ENCODE results near the gene BBS9. TPM values are rescaled to one million over a fixed set of nuclear protein-coding genes. Genes with fewer than 3 reads are reported as not detected.

Gene BBS9
- total and polyA plus RNA-seq, 8 donors, result 2.6 to 10.8 (median 6.0) TPM

DNA sequence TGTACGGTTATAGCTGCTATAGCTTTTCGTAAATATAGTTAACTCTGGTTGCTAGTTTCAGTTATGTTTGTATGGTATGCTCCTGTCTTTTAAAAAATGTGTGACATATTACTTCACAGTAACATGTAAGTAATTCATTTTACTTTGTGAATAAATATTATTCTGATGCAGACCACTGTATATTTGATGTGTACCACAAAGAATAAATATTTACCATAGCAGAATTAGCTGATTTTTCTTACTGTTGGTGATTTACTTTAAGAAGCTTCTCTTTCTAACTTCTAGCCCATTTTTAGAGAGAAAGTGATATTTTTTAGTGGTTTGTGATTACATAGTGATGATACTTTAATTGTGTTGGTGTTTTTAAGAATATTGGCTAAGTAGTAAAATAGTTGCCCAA lies 292.8 kb downstream of the BBS9 start:
- intact Hi-C loops (cut with DNase I), result no loop called here
- WGBS, 2 donors, result 93 to 95% methylated on average over 2 of the region's 2 CpGs
- no peaks in the 10 kb centered on the region for H3K9me3 ChIP-seq
- H3K4me1 ChIP-seq, result no peaks in the 10 kb centered on the region
- H3K27me3 ChIP-seq, result no peaks in the 10 kb centered on the region
- no peak overlapping the region for H3K4me3 ChIP-seq
- TF ChIP-seq, protein P1, sequence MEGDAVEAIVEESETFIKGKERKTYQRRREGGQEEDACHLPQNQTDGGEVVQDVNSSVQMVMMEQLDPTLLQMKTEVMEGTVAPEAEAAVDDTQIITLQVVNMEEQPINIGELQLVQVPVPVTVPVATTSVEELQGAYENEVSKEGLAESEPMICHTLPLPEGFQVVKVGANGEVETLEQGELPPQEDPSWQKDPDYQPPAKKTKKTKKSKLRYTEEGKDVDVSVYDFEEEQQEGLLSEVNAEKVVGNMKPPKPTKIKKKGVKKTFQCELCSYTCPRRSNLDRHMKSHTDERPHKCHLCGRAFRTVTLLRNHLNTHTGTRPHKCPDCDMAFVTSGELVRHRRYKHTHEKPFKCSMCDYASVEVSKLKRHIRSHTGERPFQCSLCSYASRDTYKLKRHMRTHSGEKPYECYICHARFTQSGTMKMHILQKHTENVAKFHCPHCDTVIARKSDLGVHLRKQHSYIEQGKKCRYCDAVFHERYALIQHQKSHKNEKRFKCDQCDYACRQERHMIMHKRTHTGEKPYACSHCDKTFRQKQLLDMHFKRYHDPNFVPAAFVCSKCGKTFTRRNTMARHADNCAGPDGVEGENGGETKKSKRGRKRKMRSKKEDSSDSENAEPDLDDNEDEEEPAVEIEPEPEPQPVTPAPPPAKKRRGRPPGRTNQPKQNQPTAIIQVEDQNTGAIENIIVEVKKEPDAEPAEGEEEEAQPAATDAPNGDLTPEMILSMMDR (IDR thresholded peaks at IDR 0.05), result no peak
- H3K27ac ChIP-seq, result no peak overlapping the region
- no peaks in the 10 kb centered on the region for H3K36me3 ChIP-seq
- no peak for DNase-seq
- no peak for FAIRE-seq
- no peak for ATAC-seq

DNA sequence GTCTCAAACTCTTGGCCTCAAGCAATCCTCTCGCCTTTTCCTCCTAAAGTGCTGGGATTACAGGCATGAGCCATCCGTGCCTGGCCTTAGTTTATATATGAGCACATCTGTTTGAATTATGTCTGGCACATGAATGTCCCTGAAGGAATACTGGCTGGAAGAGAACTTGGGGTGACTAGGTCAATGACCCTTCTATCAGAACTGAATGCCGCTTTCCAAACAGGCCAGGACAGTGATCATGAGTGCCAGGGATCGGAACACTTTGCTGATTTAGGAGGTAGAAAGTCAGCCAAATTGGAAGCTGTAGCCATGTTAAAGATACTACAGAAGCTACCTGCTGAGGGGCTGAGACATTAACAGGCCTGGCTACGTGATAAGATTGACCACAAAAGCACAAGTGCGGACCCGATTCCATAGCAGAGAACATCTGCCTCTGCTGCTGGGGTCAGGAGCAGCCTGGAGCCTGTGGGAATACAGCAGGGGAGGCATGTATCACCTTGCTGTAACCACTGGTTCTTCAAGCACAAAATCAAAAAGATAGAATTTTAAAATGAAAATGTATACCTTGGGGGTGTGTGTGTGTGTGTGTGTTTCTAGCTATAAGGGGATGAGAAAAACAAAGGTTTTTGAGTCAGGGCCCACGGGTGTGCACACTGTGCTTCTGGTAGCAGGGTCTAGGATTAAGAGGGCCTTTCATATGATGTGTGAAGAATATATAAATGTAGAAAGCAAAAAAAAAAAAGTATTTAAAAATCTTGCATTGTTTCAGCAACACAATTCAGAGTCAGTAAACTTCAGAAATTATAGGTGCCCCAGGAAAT lies 293.7 kb downstream of the BBS9 start:
- WGBS, 2 donors, result 87 to 96% methylated on average over 8 of the region's 8 CpGs
- FAIRE-seq (no peak), DNase-seq (no peak), ATAC-seq (no peak)
- H3K36me3 ChIP-seq, result no peaks in the 10 kb centered on the region
- no peaks in the 10 kb centered on the region for H3K4me1 ChIP-seq
- no peak overlapping the region for H3K27ac ChIP-seq
- no peak overlapping the region for H3K4me3 ChIP-seq
- TF ChIP-seq, protein P1 (IDR thresholded peaks at IDR 0.05), result no peak
- no peaks in the 10 kb centered on the region for H3K9me3 ChIP-seq
- H3K27me3 ChIP-seq, result no peaks in the 10 kb centered on the region
- intact Hi-C loops (cut with DNase I), result no loop called here

DNA sequence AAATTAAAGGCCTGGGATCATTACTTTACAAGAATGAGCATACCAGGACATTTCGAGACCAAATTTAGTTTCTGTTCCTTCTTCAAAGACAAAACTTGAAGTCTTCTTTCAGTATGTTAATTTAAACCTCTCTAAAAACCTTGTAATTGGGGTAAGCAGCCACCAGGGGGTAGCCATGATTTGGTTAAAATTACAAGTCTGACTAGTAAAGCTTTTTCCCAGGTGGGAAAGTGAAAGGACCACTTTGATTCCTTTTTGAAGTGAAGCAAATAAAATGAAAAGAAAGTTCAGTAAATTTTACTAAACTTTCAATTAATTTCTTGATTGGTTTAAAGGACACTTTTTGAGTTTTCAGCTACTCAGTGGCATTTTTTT lies 294.3 kb downstream of the BBS9 start:
- Histone ChIP-seq H3K4me1 (no peaks in the 10 kb centered on the region), H3K36me3 (no peaks in the 10 kb centered on the region), H3K27ac (no peak overlapping the region), H3K9me3 (no peaks in the 10 kb centered on the region), H3K4me3 (no peak overlapping the region), H3K27me3 (no peaks in the 10 kb centered on the region)
- TF ChIP-seq, protein P1 (IDR thresholded peaks at IDR 0.05), result no peak
- no peak for DNase-seq
- no peak for ATAC-seq
- 71 to 72% methylated on average over 1 of the region's 1 CpG for WGBS, 2 donors
- no peak for FAIRE-seq
- intact Hi-C loops (cut with DNase I), result no loop called here

DNA sequence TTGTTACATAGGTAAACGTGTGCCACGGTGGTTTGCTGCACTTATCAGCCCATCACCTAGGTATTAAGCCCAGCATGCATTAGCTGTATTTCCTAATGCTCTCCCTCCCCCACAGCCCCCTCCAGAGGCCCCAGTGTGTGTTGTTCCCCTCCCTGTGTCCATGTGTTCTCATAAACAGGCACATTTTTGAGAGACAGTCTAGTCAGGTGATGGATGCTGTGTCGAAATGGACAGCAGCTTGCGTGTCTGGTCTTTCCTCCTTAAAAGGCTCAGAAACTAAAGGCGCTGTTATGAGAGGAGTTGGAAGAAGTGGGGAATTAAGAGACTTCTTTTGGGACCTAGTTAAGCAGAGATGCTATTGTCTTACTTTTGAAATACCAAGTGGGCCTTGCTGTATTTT lies 296.0 kb downstream of the BBS9 start:
- Histone ChIP-seq H3K36me3 (no peaks in the 10 kb centered on the region), H3K9me3 (no peaks in the 10 kb centered on the region), H3K27ac (no peak overlapping the region), H3K27me3 (no peaks in the 10 kb centered on the region), H3K4me1 (no peaks in the 10 kb centered on the region), H3K4me3 (no peak overlapping the region)
- no peak for FAIRE-seq
- intact Hi-C loops (cut with DNase I), result no loop called here
- WGBS, 2 donors, result 88 to 92% methylated on average over 5 of the region's 5 CpGs
- TF ChIP-seq, protein P1 (IDR thresholded peaks at IDR 0.05), result no peak
- no peak for DNase-seq
- ATAC-seq, result no peak

DNA sequence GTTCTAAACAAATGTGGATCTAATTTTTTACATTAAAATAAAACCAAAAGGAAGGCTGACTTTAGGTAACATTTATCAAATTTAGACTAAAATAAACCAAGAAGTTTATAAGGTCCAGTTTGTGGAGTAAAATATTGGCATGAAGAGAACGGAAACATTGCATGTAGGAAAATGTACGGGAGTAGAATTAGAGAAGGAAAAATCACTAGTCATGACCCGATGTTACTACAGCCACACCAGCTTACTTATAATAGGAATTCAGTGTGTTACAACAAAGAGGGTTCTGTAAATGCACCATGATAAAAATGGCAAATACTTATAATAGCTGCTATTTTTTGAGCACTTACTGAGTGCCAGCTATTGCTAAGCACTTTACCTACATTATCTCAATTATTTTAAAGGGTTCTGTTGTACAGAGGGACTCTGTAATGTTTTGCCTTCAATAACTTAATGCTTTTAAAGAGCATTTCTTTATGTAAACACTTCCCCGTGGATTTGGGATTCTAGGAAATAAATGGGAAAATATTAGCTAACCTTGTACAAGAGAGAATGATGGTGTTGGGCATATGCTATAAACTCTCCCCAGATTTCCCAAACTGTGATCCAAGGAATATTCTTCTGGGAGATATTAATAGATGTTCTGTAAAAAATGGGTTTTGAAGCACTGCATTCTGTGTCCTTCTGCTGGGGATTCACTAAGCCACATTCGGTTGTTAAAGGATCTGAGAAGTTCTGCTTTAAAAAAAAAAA lies 296.7 kb downstream of the BBS9 start:
- no peaks in the 10 kb centered on the region for H3K4me1 ChIP-seq
- TF ChIP-seq, protein P1 (IDR thresholded peaks at IDR 0.05), result no peak
- H3K4me3 ChIP-seq, result no peak overlapping the region
- ATAC-seq (no peak), FAIRE-seq (no peak), DNase-seq (no peak)
- H3K27me3 ChIP-seq, result no peaks in the 10 kb centered on the region
- intact Hi-C loops (cut with DNase I), result no loop called here
- H3K36me3 ChIP-seq, result no peaks in the 10 kb centered on the region
- H3K9me3 ChIP-seq, result no peaks in the 10 kb centered on the region
- H3K27ac ChIP-seq, result no peak overlapping the region
- 77 to 87% methylated on average over 5 of the region's 5 CpGs for WGBS, 2 donors

Data from pancreas (tissue), 10 donors.